HCT116 (cell line): ENCODE results near the gene CTIF.

Source experiments
- POLR2A ChIP-seq: IDR thresholded peaks from 2 replicates; pipeline ENCODE4 v1.7.0; 2011; ENCODE audit warnings: borderline replicate concordance; ENCODE audit not compliant: insufficient read depth, insufficient read length; ENCODE audit errors: extremely low read depth
- POLR2AphosphoS5 ChIP-seq: IDR thresholded peaks from 2 replicates; pipeline ENCODE4 v1.6.1; 2011; ENCODE audit warnings: mild to moderate bottlenecking, low read depth, low read length, moderate library complexity

DNA sequence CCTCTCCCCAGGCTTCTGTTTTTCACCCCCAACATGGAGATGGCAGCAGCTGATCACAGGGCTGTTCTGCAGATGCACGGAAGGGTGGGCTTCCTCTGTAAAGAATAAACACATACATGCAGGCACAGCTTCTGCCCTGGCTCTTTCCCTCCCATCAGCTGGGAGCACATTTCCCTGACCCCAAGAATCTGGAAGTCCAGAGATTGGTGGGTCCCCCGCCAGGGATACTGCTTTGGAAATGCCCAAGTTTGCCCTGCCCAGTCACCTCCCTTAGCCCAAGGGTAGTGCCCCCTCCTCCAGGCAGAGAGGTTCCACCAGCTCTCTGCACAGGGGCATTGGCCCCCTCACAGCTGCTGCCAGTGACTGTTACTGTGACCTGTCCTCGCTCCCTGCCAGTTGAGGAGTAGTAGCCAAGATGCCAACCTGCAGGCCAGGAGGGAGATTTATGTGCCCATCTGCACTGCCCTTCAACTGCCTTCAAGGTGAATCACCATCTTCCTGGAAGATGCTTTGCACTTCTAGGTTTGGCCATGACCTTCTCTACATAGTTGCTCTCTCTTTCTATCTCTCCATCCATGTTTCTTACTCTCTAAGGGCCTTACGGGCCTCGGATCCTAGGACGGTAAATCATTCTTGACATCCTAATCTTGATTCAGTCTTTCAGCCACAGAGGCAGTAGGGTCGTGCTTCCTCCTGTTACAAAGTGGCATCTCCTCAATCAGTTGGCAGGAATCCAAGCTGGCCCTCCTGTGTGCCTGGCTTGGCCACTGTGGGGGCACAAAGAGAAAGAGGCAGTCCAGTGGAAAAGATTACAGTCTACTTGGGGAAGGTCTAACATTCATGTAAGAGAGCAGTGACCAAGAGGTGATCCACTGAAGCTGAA lies 121.8 kb downstream of the CTIF start:
- TF ChIP-seq POLR2AphosphoS5 = no peak
- TF ChIP-seq POLR2A = no peak
